Measurements from ENCODE around the gene PHKB.

PHKB gene

DNA sequence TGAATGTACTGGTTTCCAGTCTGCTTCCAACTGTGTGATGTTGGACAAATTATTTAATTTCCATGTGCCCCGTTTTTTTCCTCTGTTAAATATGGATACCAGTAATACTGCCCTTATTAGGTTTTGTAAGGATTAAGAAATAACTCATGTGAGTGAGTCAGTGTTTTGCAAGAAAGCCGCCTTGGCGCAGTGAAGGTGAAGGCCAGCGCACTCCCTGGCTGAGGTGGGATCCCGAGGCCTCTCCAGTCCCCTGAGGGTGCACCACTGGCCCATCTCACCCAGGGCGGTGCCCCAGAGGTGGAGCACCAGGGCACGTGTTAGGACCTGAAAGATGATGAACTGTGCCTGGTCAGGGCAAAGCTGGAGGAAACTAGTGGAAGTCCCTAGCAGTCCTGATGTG lies 43.5 kb downstream of the PHKB start:
- no peak overlapping the region for H2AFZ ChIP-seq (ENCODE audit: low read length)
- no peaks in the 10 kb centered on the region for H3K27me3 ChIP-seq (replicated peaks; ENCODE audit: insufficient read depth, low read length)
- H3K4me3 ChIP-seq (ENCODE audit: low read length), result no peak overlapping the region
- peaks cover 3% of the 10 kb centered on the region; the same call in 1 of the 2 replicates for H3K36me3 ChIP-seq (replicated peaks; ENCODE audit: insufficient read depth, low read length)
- no peaks in the 10 kb centered on the region for H4K20me1 ChIP-seq (ENCODE audit: insufficient read depth, low read length)
- no peaks in the 10 kb centered on the region for H3K79me2 ChIP-seq (ENCODE audit: low read length)
- no peak overlapping the region for H3K27ac ChIP-seq (ENCODE audit: low read length)
- H3K4me2 ChIP-seq (ENCODE audit: low read depth, low read length), result no peak overlapping the region
- no peaks in the 10 kb centered on the region for H3K4me1 ChIP-seq (ENCODE audit: low read length)
- TF ChIP-seq, protein P1, sequence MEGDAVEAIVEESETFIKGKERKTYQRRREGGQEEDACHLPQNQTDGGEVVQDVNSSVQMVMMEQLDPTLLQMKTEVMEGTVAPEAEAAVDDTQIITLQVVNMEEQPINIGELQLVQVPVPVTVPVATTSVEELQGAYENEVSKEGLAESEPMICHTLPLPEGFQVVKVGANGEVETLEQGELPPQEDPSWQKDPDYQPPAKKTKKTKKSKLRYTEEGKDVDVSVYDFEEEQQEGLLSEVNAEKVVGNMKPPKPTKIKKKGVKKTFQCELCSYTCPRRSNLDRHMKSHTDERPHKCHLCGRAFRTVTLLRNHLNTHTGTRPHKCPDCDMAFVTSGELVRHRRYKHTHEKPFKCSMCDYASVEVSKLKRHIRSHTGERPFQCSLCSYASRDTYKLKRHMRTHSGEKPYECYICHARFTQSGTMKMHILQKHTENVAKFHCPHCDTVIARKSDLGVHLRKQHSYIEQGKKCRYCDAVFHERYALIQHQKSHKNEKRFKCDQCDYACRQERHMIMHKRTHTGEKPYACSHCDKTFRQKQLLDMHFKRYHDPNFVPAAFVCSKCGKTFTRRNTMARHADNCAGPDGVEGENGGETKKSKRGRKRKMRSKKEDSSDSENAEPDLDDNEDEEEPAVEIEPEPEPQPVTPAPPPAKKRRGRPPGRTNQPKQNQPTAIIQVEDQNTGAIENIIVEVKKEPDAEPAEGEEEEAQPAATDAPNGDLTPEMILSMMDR (IDR thresholded peaks at IDR 0.05; ENCODE audit: low read length), result no peak
- TF ChIP-seq EZH2phosphoT487 (IDR thresholded peaks at IDR 0.05; ENCODE audit: low read length) (no peak), EZH2 (optimal IDR thresholded peaks at IDR 0.05; ENCODE audit: low read depth, low read length) (no peak)
- H3K9me2 ChIP-seq (replicated peaks; ENCODE audit: insufficient read depth, low read length), result no peaks in the 10 kb centered on the region
- H3K9me3 ChIP-seq (replicated peaks; ENCODE audit: insufficient read depth, low read length), result no peaks in the 10 kb centered on the region
- no peak for DNase-seq
- H3K9ac ChIP-seq (ENCODE audit: low read length), result no peak overlapping the region
- H3F3A ChIP-seq (ENCODE audit: insufficient read depth, low read length), result no peaks in the 10 kb centered on the region

DNA sequence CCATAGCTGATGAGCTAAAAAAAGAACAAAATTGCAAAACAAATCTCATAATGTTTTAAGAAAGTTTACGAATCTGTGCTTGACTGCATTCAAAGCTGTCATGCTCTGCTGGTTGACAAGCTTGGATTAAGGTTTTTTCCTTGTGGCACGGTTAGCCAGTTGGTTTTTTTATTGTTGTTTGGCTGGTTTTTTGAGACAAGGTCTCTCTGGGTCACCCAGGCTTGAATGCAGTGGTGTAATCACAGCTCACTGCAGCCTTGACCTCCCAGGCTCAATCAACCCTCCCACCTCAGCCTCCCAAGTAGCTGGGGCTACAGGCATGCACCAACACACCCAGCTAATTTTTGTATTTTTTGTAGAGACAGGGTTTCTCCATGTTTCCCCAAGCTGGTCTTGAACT lies 45.7 kb downstream of the PHKB start:
- Histone ChIP-seq H3K4me2 (ENCODE audit: low read depth, low read length) (no peak overlapping the region), H3K27ac (ENCODE audit: low read length) (no peak overlapping the region), H2AFZ (ENCODE audit: low read length) (no peak overlapping the region)

DNA sequence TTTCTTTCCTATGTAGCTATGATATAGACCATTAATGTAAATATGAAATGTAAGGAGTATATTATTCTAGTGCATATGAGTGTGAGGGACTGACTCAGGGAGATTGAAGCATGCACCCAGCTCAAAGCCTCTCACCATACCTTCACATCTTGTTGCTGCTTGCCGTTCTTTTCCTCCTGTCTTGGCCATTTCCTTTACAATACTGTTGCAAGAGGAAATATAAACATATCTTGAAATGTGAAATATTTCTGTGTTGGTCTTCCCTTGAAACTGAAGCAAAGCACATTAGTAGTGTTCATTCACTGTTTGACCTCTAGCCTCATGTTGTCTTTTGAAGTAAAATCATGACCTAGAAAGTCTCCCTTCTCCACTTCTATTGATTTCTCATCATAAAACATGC lies 46.6 kb downstream of the PHKB start:
- H2AFZ ChIP-seq (ENCODE audit: low read length), result no peak overlapping the region
- no peaks in the 10 kb centered on the region for H3F3A ChIP-seq (ENCODE audit: insufficient read depth, low read length)
- H3K4me2 ChIP-seq (ENCODE audit: low read depth, low read length), result no peak overlapping the region
- H3K36me3 ChIP-seq (replicated peaks; ENCODE audit: insufficient read depth, low read length), result peaks cover 4% of the 10 kb centered on the region; the same call in 1 of the 2 replicates
- TF ChIP-seq EZH2phosphoT487 (IDR thresholded peaks at IDR 0.05; ENCODE audit: low read length) (no peak), EZH2 (optimal IDR thresholded peaks at IDR 0.05; ENCODE audit: low read depth, low read length) (no peak)
- TF ChIP-seq, protein P1 (IDR thresholded peaks at IDR 0.05; ENCODE audit: low read length), result no peak
- no peaks in the 10 kb centered on the region for H3K79me2 ChIP-seq (ENCODE audit: low read length)
- H3K9me2 ChIP-seq (replicated peaks; ENCODE audit: insufficient read depth, low read length), result no peaks in the 10 kb centered on the region
- no peaks in the 10 kb centered on the region for H4K20me1 ChIP-seq (ENCODE audit: insufficient read depth, low read length)
- H3K27me3 ChIP-seq (replicated peaks; ENCODE audit: insufficient read depth, low read length), result no peaks in the 10 kb centered on the region
- H3K9ac ChIP-seq (ENCODE audit: low read length), result no peak overlapping the region
- H3K4me1 ChIP-seq (ENCODE audit: low read length), result no peaks in the 10 kb centered on the region
- no peak for DNase-seq
- H3K9me3 ChIP-seq (replicated peaks; ENCODE audit: insufficient read depth, low read length), result no peaks in the 10 kb centered on the region
- H3K4me3 ChIP-seq (ENCODE audit: low read length), result no peak overlapping the region
- H3K27ac ChIP-seq (ENCODE audit: low read length), result no peak overlapping the region

More for the DNA sequence above, 45.7 kb downstream of the PHKB start:
- no peak for DNase-seq
- H3K4me1 ChIP-seq (ENCODE audit: low read length), result no peaks in the 10 kb centered on the region
- no peak overlapping the region for H3K9ac ChIP-seq (ENCODE audit: low read length)
- H3K36me3 ChIP-seq (replicated peaks; ENCODE audit: insufficient read depth, low read length), result peaks cover 3% of the 10 kb centered on the region; the same call in 1 of the 2 replicates
- H4K20me1 ChIP-seq (ENCODE audit: insufficient read depth, low read length), result no peaks in the 10 kb centered on the region
- no peaks in the 10 kb centered on the region for H3K9me3 ChIP-seq (replicated peaks; ENCODE audit: insufficient read depth, low read length)
- H3K9me2 ChIP-seq (replicated peaks; ENCODE audit: insufficient read depth, low read length), result no peaks in the 10 kb centered on the region
- no peaks in the 10 kb centered on the region for H3K79me2 ChIP-seq (ENCODE audit: low read length)
- H3K27me3 ChIP-seq (replicated peaks; ENCODE audit: insufficient read depth, low read length), result no peaks in the 10 kb centered on the region
- H3F3A ChIP-seq (ENCODE audit: insufficient read depth, low read length), result no peaks in the 10 kb centered on the region
- TF ChIP-seq EZH2phosphoT487 (IDR thresholded peaks at IDR 0.05; ENCODE audit: low read length), result no peak
- no peak for TF ChIP-seq EZH2 (optimal IDR thresholded peaks at IDR 0.05; ENCODE audit: low read depth, low read length)
- TF ChIP-seq, protein P1 (IDR thresholded peaks at IDR 0.05; ENCODE audit: low read length), result no peak
- no peak overlapping the region for H3K4me3 ChIP-seq (ENCODE audit: low read length)

Data from MM.1S (cell line).